H1 (cell line): ENCODE data around the gene NT5C3B. TPM values are rescaled to one million over a fixed set of nuclear protein-coding genes. Genes with fewer than 3 reads are reported as not detected.

Experiments
- CTCF ChIA-PET: fragments of 300-600 bp; sonication (Branson Sonifier 250); formaldehyde crosslinking; loops from one replicate; lab custom pipeline; 2021; ENCODE audit not compliant: partially characterized antibody; lab: Charles Lee
- POLR2A ChIA-PET: fragments of 300-600 bp; sonication (Branson Sonifier 250); formaldehyde crosslinking; loops from one replicate; lab custom pipeline; 2021; ENCODE audit warnings: inconsistent platforms; ENCODE audit not compliant: partially characterized antibody; lab: Charles Lee
- DNase-seq, 2 experiments: peaks; one replicate each; pipeline versions ENCODE4 v3.0.0 to v3.0.0-alpha.2; 2010 to 2022; ENCODE audit warnings: low spot score in 2 of 2, low read depth in 1 of 2, mixed read lengths in 1 of 2
- FAIRE-seq: peaks from 2 replicates; lab custom pipeline; 2011; peaks lifted over from hg19 to GRCh38; lab: Jason Lieb, UNC
- H2AFZ ChIP-seq: 2 replicates; pipeline ENCODE4 v1.8.1; 2012; ENCODE audit warnings: low read length, inconsistent platforms
- H2AK5ac ChIP-seq: 2 replicates; pipeline ENCODE4 v1.6.1; 2013; ENCODE audit warnings: low read depth, low read length
- H2BK120ac ChIP-seq: replicated peaks from 2 replicates; pipeline ENCODE3; 2013; ENCODE audit warnings: low read depth, low read length, inconsistent platforms
- H2BK12ac ChIP-seq: 2 replicates; pipeline ENCODE4 v1.6.1; 2013; ENCODE audit warnings: low read depth, low read length
- H2BK15ac ChIP-seq: 2 replicates; pipeline ENCODE4 v1.6.1; 2013; ENCODE audit warnings: low read length
- H2BK20ac ChIP-seq: 2 replicates; pipeline ENCODE4 v1.6.1; 2013; ENCODE audit warnings: low read length
- H2BK5ac ChIP-seq: 2 replicates; pipeline ENCODE4 v1.6.1; 2013; ENCODE audit warnings: low read depth, low read length
- H3K14ac ChIP-seq: 2 replicates; pipeline ENCODE4 v1.6.1; 2013; ENCODE audit warnings: inconsistent platforms; ENCODE audit not compliant: insufficient read length
- H3K18ac ChIP-seq: 2 replicates; pipeline ENCODE4 v1.6.1; 2013; ENCODE audit warnings: low read length; ENCODE audit errors: extremely low read depth
- H3K23ac ChIP-seq: 2 replicates; pipeline ENCODE4 v1.6.1; 2013; ENCODE audit warnings: inconsistent platforms; ENCODE audit not compliant: insufficient read length
- H3K23me2 ChIP-seq: 2 replicates; pipeline ENCODE4 v1.6.1; 2013; ENCODE audit warnings: low read depth, low read length
- H3K27ac ChIP-seq: 2 replicates; pipeline ENCODE4 v1.6.1; 2011; ENCODE audit warnings: low read depth, low read length, inconsistent platforms
- H3K27me3 ChIP-seq, 4 experiments: replicated peaks in 1 of 4; 1 replicate in 1 of 4; 2 replicates in 3 of 4; pipeline versions ENCODE4 v1.6.1 to v1.8.1; 2011 to 2013; ENCODE audit warnings: low read length in 3 of 4, mild to moderate bottlenecking in 3 of 4, inconsistent platforms in 2 of 4, mixed read lengths in 2 of 4, moderate library complexity in 1 of 4; ENCODE audit not compliant: control insufficient read depth in 3 of 4, insufficient read depth in 3 of 4; ENCODE audit errors: extremely low read depth in 1 of 4
- H3K36me3 ChIP-seq, 4 experiments: 2 replicates each; pipeline versions ENCODE4 v1.6.1 to v1.8.1; 2011 to 2013; ENCODE audit warnings: mild to moderate bottlenecking in 4 of 4, low read length in 3 of 4, moderate library complexity in 2 of 4, control low read depth in 1 of 4, inconsistent platforms in 1 of 4; ENCODE audit not compliant: insufficient read depth in 4 of 4, control insufficient read depth in 2 of 4
- H3K4ac ChIP-seq: replicated peaks from 2 replicates; pipeline ENCODE3; 2013; ENCODE audit warnings: low read length, low read depth, mixed read lengths, inconsistent platforms; ENCODE audit not compliant: insufficient read length
- H3K4me1 ChIP-seq, 4 experiments: replicated peaks in 1 of 4; 1 replicate in 1 of 4; 2 replicates in 3 of 4; pipeline versions ENCODE4 v1.6.1 to v1.8.1; 2011 to 2013; ENCODE audit warnings: low read length in 3 of 4, inconsistent platforms in 2 of 4, mixed read lengths in 1 of 4; ENCODE audit not compliant: insufficient read depth in 4 of 4, control insufficient read depth in 3 of 4
- H3K4me2 ChIP-seq, 2 experiments: 2 replicates each; pipeline versions ENCODE4 v1.6.1 to v1.8.1; 2011 to 2013; ENCODE audit warnings: low read depth in 2 of 2, low read length in 2 of 2, control low read depth in 1 of 2, inconsistent platforms in 1 of 2, mild to moderate bottlenecking in 1 of 2; ENCODE audit not compliant: insufficient read depth in 1 of 2
- H3K4me3 ChIP-seq, 4 experiments: fragments of 200-600, 300-600 bp in 1 of 4; sonication (generic), shearing (Covaris generic), sonication (Bioruptor Twin) in 1 of 4; 2 replicates each; pipeline versions ENCODE4 v1.5.1 to v1.8.1; 2011 to 2016; ENCODE audit warnings: low read length in 4 of 4, low read depth in 3 of 4, control low read depth in 2 of 4, inconsistent platforms in 2 of 4, mild to moderate bottlenecking in 2 of 4, mixed read lengths in 1 of 4, moderate library complexity in 1 of 4; ENCODE audit not compliant: insufficient read depth in 2 of 4; ENCODE audit errors: extremely low read depth in 1 of 4
- H3K56ac ChIP-seq: replicated peaks from 2 replicates; pipeline ENCODE3; 2013; ENCODE audit warnings: low read depth, mild to moderate bottlenecking, mixed read lengths, low read length, inconsistent platforms; ENCODE audit not compliant: insufficient read length
- H3K79me1 ChIP-seq: 2 replicates; pipeline ENCODE4 v1.6.1; 2013; ENCODE audit warnings: low read depth, low read length, control low read depth
- H3K79me2 ChIP-seq, 2 experiments: 2 replicates each; pipeline versions ENCODE4 v1.6.1 to v1.8.1; 2012 to 2013; ENCODE audit warnings: low read length in 2 of 2, mild to moderate bottlenecking in 2 of 2, inconsistent platforms in 1 of 2; ENCODE audit not compliant: insufficient read depth in 2 of 2, control insufficient read depth in 1 of 2
- H3K9ac ChIP-seq, 4 experiments: replicated peaks in 1 of 4; 1 replicate in 1 of 4; 2 replicates in 3 of 4; pipeline versions ENCODE4 v1.6.1 to v1.8.1; 2011 to 2013; ENCODE audit warnings: low read depth in 3 of 4, low read length in 3 of 4, control low read depth in 2 of 4, mild to moderate bottlenecking in 2 of 4, moderate library complexity in 2 of 4, inconsistent platforms in 1 of 4; ENCODE audit errors: extremely low read depth in 1 of 4
- H3K9me3 ChIP-seq, 2 experiments: 2 replicates each; pipeline versions ENCODE4 v1.6.1 to v1.8.1; 2012 to 2013; ENCODE audit warnings: mild to moderate bottlenecking in 2 of 2, moderate library complexity in 2 of 2, control low read depth in 1 of 2, inconsistent platforms in 1 of 2, low read depth in 1 of 2, low read length in 1 of 2, mixed read lengths in 1 of 2; ENCODE audit not compliant: insufficient read depth in 2 of 2
- H4K20me1 ChIP-seq, 2 experiments: replicated peaks in 1 of 2; 2 replicates each; pipeline versions ENCODE3 to v1.8.1; 2011 to 2013; ENCODE audit warnings: inconsistent platforms in 2 of 2, low read length in 2 of 2, mild to moderate bottlenecking in 1 of 2; ENCODE audit not compliant: insufficient read depth in 2 of 2, control insufficient read depth in 1 of 2
- H4K5ac ChIP-seq: 2 replicates; pipeline ENCODE4 v1.6.1; 2013; ENCODE audit warnings: low read length, low read depth, mixed read lengths, inconsistent platforms; ENCODE audit not compliant: insufficient read length
- H4K8ac ChIP-seq: 2 replicates; pipeline ENCODE4 v1.8.0; 2013; ENCODE audit warnings: mild to moderate bottlenecking, moderate library complexity, low read length, inconsistent platforms; ENCODE audit not compliant: insufficient read depth; ENCODE audit errors: extremely low read depth
- H4K91ac ChIP-seq: replicated peaks from 2 replicates; pipeline ENCODE3; 2013; ENCODE audit warnings: low read length, mixed read lengths, inconsistent platforms; ENCODE audit not compliant: insufficient read length
- CHD1 ChIP-seq: IDR thresholded peaks from 2 replicates; pipeline ENCODE4 v1.6.1; 2012; ENCODE audit warnings: low read depth, low read length, improper control_type of control experiment
- E2F6 ChIP-seq: IDR thresholded peaks from 2 replicates; pipeline ENCODE4 v1.6.1; 2012; ENCODE audit warnings: inconsistent platforms
- FOSL1 ChIP-seq: IDR thresholded peaks from 2 replicates; pipeline ENCODE4 v1.6.1; 2011; ENCODE audit warnings: mild to moderate bottlenecking, low read depth, low read length, moderate library complexity; ENCODE audit not compliant: insufficient read depth
- KDM5A ChIP-seq: fragments of 200-600 bp; IDR thresholded peaks from 2 replicates; pipeline ENCODE4 v1.7.1; 2012; ENCODE audit warnings: mild to moderate bottlenecking, low read length, inconsistent platforms, mixed read lengths
- NANOG ChIP-seq: IDR thresholded peaks from 2 replicates; pipeline ENCODE4 v1.6.1; 2011; ENCODE audit warnings: low read length, low read depth, mild to moderate bottlenecking, inconsistent platforms; ENCODE audit not compliant: insufficient read depth, poor library complexity, severe bottlenecking
- POLR2A ChIP-seq, 2 experiments: IDR thresholded peaks; 1 replicate in 1 of 2; 2 replicates in 1 of 2; pipeline ENCODE4 v1.6.1; 2011; ENCODE audit warnings: low read depth in 2 of 2, low read length in 2 of 2, mild to moderate bottlenecking in 2 of 2; ENCODE audit errors: control extremely low read depth in 1 of 2
- POLR2AphosphoS5 ChIP-seq: IDR thresholded peaks from 2 replicates; pipeline ENCODE4 v1.6.1; 2011; ENCODE audit warnings: low read depth, low read length
- POU5F1 ChIP-seq: IDR thresholded peaks from 2 replicates; pipeline ENCODE4 v1.6.1; 2011; ENCODE audit warnings: low read depth, mild to moderate bottlenecking, low read length, moderate library complexity
- SP1 ChIP-seq: IDR thresholded peaks from 2 replicates; pipeline ENCODE4 v1.6.1; 2011; ENCODE audit warnings: low read depth, low read length
- SP2 ChIP-seq: IDR thresholded peaks from 2 replicates; pipeline ENCODE4 v1.6.1; 2012; ENCODE audit warnings: mild to moderate bottlenecking, low read length, inconsistent platforms
- TAF7 ChIP-seq: optimal IDR thresholded peaks from 2 replicates; pipeline ENCODE3; 2011; ENCODE audit warnings: low read depth, mild to moderate bottlenecking, inconsistent platforms, low read length, moderate library complexity, borderline replicate concordance
- ZNF274 ChIP-seq: IDR thresholded peaks from 2 replicates; pipeline ENCODE4 v1.7.0; 2012; ENCODE audit warnings: low read length, borderline replicate concordance; ENCODE audit errors: extremely low read depth
- WGBS, 2 experiments: shearing (Covaris generic) in 1 of 2; methylation state at CpG; one replicate each; pipeline versions ENCODE4 v1.1.6 to v1.1.7; 2013 to 2015; ENCODE audit warnings: low lambda C conversion rate in 2 of 2, mixed read lengths in 2 of 2, inconsistent platforms in 1 of 2, low coverage in 1 of 2, missing lambda C conversion rate in 1 of 2; ENCODE audit not compliant: insufficient replicate concordance in 2 of 2, insufficient coverage in 1 of 2, insufficient read length in 1 of 2; ENCODE audit errors: extremely low coverage in 1 of 2, missing lambda C conversion rate in 1 of 2; 5-methylcytosine and 5-hydroxymethylcytosine counted together
- polyA plus RNA-seq, 7 experiments: library from polyadenylated mRNA; depleted of rRNA in 3 of 7; stranded (reverse) in 5 of 7; unstranded in 2 of 7; fragments of >200 nt in 5 of 7; fragments of 200-250 nt in 2 of 7; gene quantifications; 1 replicate in 5 of 7; 2 replicates in 1 of 7; 4 replicates in 1 of 7; pipeline versions ENCODE4 v1.2.1 to v1.2.3, GENCODE V29; 2011 to 2013; ENCODE audit warnings: missing spikeins in 2 of 7, mixed read lengths in 2 of 7
- total RNA-seq: library from RNA; stranded (reverse); fragmentation: NEBNext Ultra II Directional; extraction: Animal tissue kit (Norgen Biotek cat#: 25700); gene quantifications from 2 replicates; pipeline ENCODE4 v1.2.1, GENCODE V29; 2021

The NT5C3B gene
- total and polyA plus RNA-seq, 2 of the 8 experiments (the other 6 are each of a cell fraction or from before 2014, with no cell fraction given), result 68.7 to 94.5 TPM

DNA sequence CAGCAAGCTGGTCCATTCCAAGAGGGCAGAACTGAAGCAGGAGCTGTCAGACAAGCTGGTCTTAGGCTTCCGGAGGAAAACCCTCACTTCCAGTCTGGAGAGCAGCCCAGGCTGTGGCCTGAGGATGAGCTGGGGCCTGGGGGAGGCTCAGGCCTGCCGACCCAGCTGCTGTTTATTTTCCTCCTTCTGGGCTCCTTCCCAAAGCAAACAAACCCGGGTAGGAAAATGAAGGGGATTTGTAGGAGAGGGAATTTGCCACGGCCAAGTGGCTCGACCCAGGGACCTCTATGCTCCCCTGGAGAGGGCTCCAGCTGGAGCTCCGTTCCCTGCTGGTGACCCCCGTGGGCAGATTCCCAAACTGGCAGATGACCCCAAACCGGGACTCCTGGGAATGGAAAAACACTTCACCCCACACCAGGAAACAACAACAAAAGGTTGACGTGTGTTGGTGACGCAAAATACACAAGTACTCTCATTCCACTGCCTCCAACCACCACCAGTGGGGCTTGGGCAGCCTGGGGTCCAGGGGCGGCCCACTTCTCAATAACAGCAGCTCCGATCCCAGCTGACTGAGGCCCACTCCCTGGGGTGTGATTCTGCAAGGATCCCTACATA, 58.4 kb downstream of the NT5C3B start:
- Histone ChIP-seq H4K8ac (peak overlapping the region; percentile 23; the same call in 1 of the 2 replicates), H2BK15ac (no peak overlapping the region), H3K23ac (no peak overlapping the region), H3K36me3 (no peaks in the 10 kb centered on the region), H2BK120ac (no peak overlapping the region), H3K23me2 (no peaks in the 10 kb centered on the region), H3K79me1 (peaks cover 19% of the 10 kb centered on the region), H4K91ac (peak overlapping the region; percentile 72), H3K9me3 (no peaks in the 10 kb centered on the region), H2BK5ac (peak overlapping the region; percentile 10; the same call in 1 of the 2 replicates), H3K56ac (no peak overlapping the region), H3K27me3 (no peaks in the 10 kb centered on the region), H4K20me1 (peaks cover 4 to 18% of the 10 kb centered on the region in 2 experiments), H3K79me2 (peaks cover 0 to 64% of the 10 kb centered on the region in 2 experiments; a peak in 3 of 4 replicates), H4K5ac (no peak overlapping the region), H3K27ac (no peak overlapping the region), H2AK5ac (peak overlapping the region; percentile 75; the same call in 1 of the 2 replicates), H2BK20ac (peak overlapping the region; percentile 72; the same call in 1 of the 2 replicates), H3K4me3 (no peak overlapping the region), H2AFZ (no peak overlapping the region), H3K4ac (peak overlapping the region; percentile 53), H3K9ac (no peak overlapping the region), H2BK12ac (peak overlapping the region; percentile 88; the same call in 1 of the 2 replicates), H3K4me1 (peaks cover 0 to 49% (median 29%) of the 10 kb centered on the region in 4 experiments; a peak in 6 of 7 replicates), H3K14ac (no peak overlapping the region), H3K18ac (peak overlapping the region; percentile 73), H3K4me2 (no peak overlapping the region)
- POLR2A ChIA-PET, result interaction anchor here (0.7 to 7.5 kb wide), 16 partner anchors 8 to 347 kb away, joined by 3 to 83 read pairs (median 4); partner anchors contain the start of genes HAP1, JUP and ODAD4
- no peak for DNase-seq
- 85% methylated on average over 12 of the region's 12 CpGs; no CpG with 5 or more reads in 1 of the 2 experiments for WGBS, 2 experiments
- CTCF ChIA-PET, result interaction anchor here (0.7 to 6.8 kb wide), 9 partner anchors 8 to 136 kb away, joined by 3 to 55 read pairs (median 4); partner anchors contain the start of gene JUP
- FAIRE-seq, result no peak
- no peak for TF ChIP-seq NANOG
- no peak for TF ChIP-seq SP1
- no peak for TF ChIP-seq FOSL1
- TF ChIP-seq E2F6, result no peak
- no peak for TF ChIP-seq KDM5A
- no peak for TF ChIP-seq TAF7
- no peak for TF ChIP-seq SP2
- no peak for TF ChIP-seq CHD1
- TF ChIP-seq POU5F1, result no peak
- no peak for TF ChIP-seq POLR2AphosphoS5
- no peak for TF ChIP-seq ZNF274
- no peak for TF ChIP-seq POLR2A (IDR thresholded peaks at IDR 0.05; ENCODE audit: control extremely low read depth in 1 of 2, low read depth in 2 of 2, low read length in 2 of 2)
